PC-9 (cell line): ENCODE measurements around the gene ZNF124. TPM values are rescaled to one million over a fixed set of nuclear protein-coding genes. Genes with fewer than 3 reads are reported as not detected.
"Not testable (repeated sequence)": the region's sequence is repeated elsewhere in the genome, so short reads cannot be mapped to it uniquely, and the experiment has no call there.

ENCODE experiments used
- BruUV-seq: library from RNA; stranded (reverse); fragments of 400-500 nt; replicated peaks from 2 replicates; lab custom pipeline; 2021; lab: Mats Ljungman, UMichigan
- CTCF ChIA-PET: fragments of 300-600 bp; sonication (Branson Sonifier 250); formaldehyde crosslinking; loops from one replicate; lab custom pipeline; 2022; ENCODE audit warnings: antibody characterized with exemption; lab: Charles Lee
- POLR2A ChIA-PET: fragments of 300-600 bp; sonication (Branson Sonifier 250); formaldehyde crosslinking; loops from one replicate; lab custom pipeline; 2022; ENCODE audit warnings: antibody characterized with exemption; ENCODE audit not compliant: unreplicated experiment; lab: Charles Lee
- DNase-seq, 2 experiments: peaks; one replicate each; pipeline versions ENCODE4 v3.0.0 to v3.0.0-alpha.2; 2015 to 2022; ENCODE audit warnings: mixed read lengths in 1 of 2
- H2AFZ ChIP-seq: fragments of 200-600 bp; sonication (generic); 2 replicates; pipeline ENCODE4 v1.8.1; 2017; ENCODE audit warnings: antibody characterized with exemption
- H3F3A ChIP-seq: fragments of 200-600 bp; sonication (generic); 2 replicates; pipeline ENCODE4 v1.8.1; 2017; ENCODE audit warnings: antibody characterized with exemption, mild to moderate bottlenecking, low read depth; ENCODE audit not compliant: insufficient read depth
- H3K27ac ChIP-seq: fragments of 200-600 bp; sonication (generic); 2 replicates; pipeline ENCODE4 v1.6.1; 2016; ENCODE audit warnings: mixed run types
- H3K27me3 ChIP-seq: fragments of 200-600 bp; sonication (generic); 2 replicates; pipeline ENCODE4 v1.6.1; 2016; ENCODE audit warnings: low read depth, mixed run types; ENCODE audit not compliant: insufficient read depth
- H3K36me3 ChIP-seq: fragments of 200-600 bp; sonication (generic); 2 replicates; pipeline ENCODE4 v1.6.1; 2016; ENCODE audit warnings: low read depth, mixed run types
- H3K4me1 ChIP-seq: fragments of 200-600 bp; sonication (generic); replicated peaks from 2 replicates; pipeline ENCODE4 v1.6.1; 2016; ENCODE audit warnings: mixed run types; ENCODE audit not compliant: insufficient read depth
- H3K4me2 ChIP-seq: fragments of 200-600 bp; sonication (generic); 2 replicates; pipeline ENCODE4 v1.6.1; 2017; ENCODE audit warnings: mixed run types
- H3K4me3 ChIP-seq: fragments of 200-600 bp; sonication (generic); 2 replicates; pipeline ENCODE4 v1.6.1; 2016; ENCODE audit warnings: mixed run types
- H3K79me2 ChIP-seq: fragments of 200-600 bp; sonication (generic); 2 replicates; pipeline ENCODE4 v1.6.1; 2017; ENCODE audit warnings: low read depth, mixed run types
- H3K9me2 ChIP-seq: fragments of 200-600 bp; sonication (generic); 2 replicates; pipeline ENCODE4 v1.8.1; 2017; ENCODE audit warnings: mild to moderate bottlenecking; ENCODE audit not compliant: insufficient read depth
- H3K9me3 ChIP-seq: fragments of 200-600 bp; sonication (generic); 2 replicates; pipeline ENCODE4 v1.8.1; 2016; ENCODE audit warnings: low read depth; ENCODE audit not compliant: insufficient read depth
- H4K20me1 ChIP-seq: fragments of 200-600 bp; sonication (generic); 2 replicates; pipeline ENCODE4 v1.8.1; 2017; ENCODE audit not compliant: insufficient read depth
- EZH2 ChIP-seq: fragments of 200-600 bp; sonication (generic); IDR thresholded peaks from 2 replicates; pipeline ENCODE4 v1.8.0; 2017; ENCODE audit warnings: antibody characterized with exemption, low read depth
- intact Hi-C: fragments of 100-400 bp; cut with micrococcal nuclease; formaldehyde crosslinking; loops from one replicate; pipeline ENCODE4 v1.10.0; 2022; ENCODE audit not compliant: unreplicated experiment
- total RNA-seq: library from RNA; stranded (reverse); gene quantifications from 2 replicates; pipeline ENCODE4 v1.2.3, GENCODE V29; 2021
- TF ChIP-seq, protein P1 (sequence below): fragments of 200-600 bp; sonication (generic); conservative IDR thresholded peaks from 2 replicates; pipeline ENCODE4 v1.6.1; 2017; ENCODE audit warnings: mixed run types, antibody characterized with exemption, mild to moderate bottlenecking, moderate library complexity

The ZNF124 gene
- total RNA-seq, 1 experiment from 2014 or later, result 9.5 TPM

DNA sequence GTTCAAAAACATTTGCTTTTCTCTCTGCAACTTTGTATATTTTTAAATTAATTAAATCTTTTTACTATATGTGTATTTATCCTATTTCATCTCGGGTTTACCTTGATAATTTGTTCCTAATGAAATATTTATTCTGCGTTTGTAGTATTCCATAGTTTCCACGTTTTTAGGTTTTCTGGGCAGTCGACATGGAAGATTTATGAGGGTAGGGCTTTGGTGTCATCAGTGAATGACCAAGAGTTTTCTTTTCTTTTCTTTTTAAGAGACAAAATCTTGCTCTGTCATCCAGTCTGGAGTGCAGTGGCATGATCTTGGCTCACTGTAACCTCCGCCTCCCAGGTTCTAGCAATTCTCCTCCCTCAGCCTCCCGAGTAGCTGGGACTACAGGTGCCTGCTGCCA, 50.4 kb downstream of the ZNF124 start:
- no peaks in the 10 kb centered on the region for H3K79me2 ChIP-seq
- DNase-seq, result no peak
- no peaks in the 10 kb centered on the region for H3K36me3 ChIP-seq
- H3K27ac ChIP-seq, result no peak overlapping the region
- H3K4me3 ChIP-seq, result no peak overlapping the region
- no peaks in the 10 kb centered on the region for H3K4me1 ChIP-seq
- H3K9me3 ChIP-seq, result no peaks in the 10 kb centered on the region
- POLR2A ChIA-PET, result no interaction called here
- no peaks in the 10 kb centered on the region for H3K27me3 ChIP-seq
- H3K4me2 ChIP-seq, result no peak overlapping the region
- no TSS peak for BruUV-seq
- no peak for TF ChIP-seq EZH2
- TF ChIP-seq, protein P1, sequence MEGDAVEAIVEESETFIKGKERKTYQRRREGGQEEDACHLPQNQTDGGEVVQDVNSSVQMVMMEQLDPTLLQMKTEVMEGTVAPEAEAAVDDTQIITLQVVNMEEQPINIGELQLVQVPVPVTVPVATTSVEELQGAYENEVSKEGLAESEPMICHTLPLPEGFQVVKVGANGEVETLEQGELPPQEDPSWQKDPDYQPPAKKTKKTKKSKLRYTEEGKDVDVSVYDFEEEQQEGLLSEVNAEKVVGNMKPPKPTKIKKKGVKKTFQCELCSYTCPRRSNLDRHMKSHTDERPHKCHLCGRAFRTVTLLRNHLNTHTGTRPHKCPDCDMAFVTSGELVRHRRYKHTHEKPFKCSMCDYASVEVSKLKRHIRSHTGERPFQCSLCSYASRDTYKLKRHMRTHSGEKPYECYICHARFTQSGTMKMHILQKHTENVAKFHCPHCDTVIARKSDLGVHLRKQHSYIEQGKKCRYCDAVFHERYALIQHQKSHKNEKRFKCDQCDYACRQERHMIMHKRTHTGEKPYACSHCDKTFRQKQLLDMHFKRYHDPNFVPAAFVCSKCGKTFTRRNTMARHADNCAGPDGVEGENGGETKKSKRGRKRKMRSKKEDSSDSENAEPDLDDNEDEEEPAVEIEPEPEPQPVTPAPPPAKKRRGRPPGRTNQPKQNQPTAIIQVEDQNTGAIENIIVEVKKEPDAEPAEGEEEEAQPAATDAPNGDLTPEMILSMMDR, result no peak
- intact Hi-C loops, result no loop called here
- no peaks in the 10 kb centered on the region for H4K20me1 ChIP-seq
- no peak overlapping the region for H2AFZ ChIP-seq
- H3F3A ChIP-seq, result no peaks in the 10 kb centered on the region
- no peaks in the 10 kb centered on the region for H3K9me2 ChIP-seq
- CTCF ChIA-PET, result no interaction called here

DNA sequence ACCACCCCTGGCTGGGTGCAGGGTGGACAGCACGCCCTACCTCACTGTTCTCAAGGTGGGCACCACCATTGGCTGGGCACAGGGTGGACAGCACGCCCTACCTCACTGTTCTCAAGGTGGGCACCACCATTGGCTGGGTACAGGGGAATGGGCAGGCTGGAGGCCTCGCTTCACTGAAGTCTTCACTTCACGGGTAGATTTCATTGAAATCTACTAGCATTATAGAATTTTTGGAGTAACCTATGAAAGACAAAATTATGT, 51.5 kb downstream of the ZNF124 start:
- intact Hi-C loops, DNase-seq, H3K27ac ChIP-seq, H4K20me1 ChIP-seq, H3K27me3 ChIP-seq, CTCF ChIA-PET, H3K4me3 ChIP-seq, POLR2A ChIA-PET, H3K4me1 ChIP-seq, H3K36me3 ChIP-seq, H2AFZ ChIP-seq, BruUV-seq, H3K4me2 ChIP-seq, H3K9me3 ChIP-seq, H3K79me2 ChIP-seq, H3F3A ChIP-seq, H3K9me2 ChIP-seq: not testable (repeated sequence)

DNA sequence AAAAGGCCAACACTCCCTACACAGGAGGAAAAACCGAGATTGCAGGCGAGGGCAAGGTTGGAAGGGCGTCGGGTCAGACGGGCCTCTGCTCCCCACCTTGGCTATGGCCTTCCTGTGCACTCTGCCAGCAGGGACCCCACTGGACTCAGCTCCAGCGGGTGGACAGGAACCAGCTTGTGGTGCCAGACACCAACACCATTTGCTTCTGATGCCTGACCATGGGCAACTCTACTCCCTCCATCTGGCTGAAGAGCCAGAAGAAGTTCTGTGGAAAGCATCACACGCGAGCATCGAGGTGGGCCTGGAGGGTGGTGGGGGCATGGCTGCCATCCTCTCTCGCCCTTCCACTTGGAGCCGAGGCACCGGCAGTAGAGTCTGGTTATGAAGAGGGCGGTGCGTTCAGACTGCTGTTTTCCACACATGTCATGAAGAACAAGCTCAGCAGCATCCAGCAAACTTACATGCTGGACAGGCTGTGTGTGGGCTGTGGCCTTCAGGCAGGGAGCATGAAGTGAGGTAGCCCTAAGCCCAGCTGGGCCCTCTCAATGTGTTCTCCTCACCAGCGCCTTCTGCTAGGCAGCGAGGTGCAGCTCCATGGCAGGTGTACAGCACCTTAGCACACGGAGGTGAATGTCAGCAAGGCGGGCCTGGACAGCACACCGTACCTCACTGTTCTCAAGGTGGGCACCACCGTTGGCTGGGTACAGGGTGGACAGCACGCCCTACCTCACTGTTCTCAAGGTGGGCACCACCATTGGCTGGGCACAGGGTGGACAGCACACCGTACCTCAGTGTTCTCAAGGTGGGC, 52.0 kb downstream of the ZNF124 start:
- ChIA-PET POLR2A (no interaction called here), CTCF (no interaction called here)
- H3K79me2 ChIP-seq, result no peaks in the 10 kb centered on the region
- BruUV-seq, result no TSS peak
- DNase-seq, result no peak
- no peaks in the 10 kb centered on the region for H3K36me3 ChIP-seq
- no peaks in the 10 kb centered on the region for H3K9me3 ChIP-seq
- no peaks in the 10 kb centered on the region for H3K9me2 ChIP-seq
- intact Hi-C loops, result no loop called here
- H4K20me1 ChIP-seq, result no peaks in the 10 kb centered on the region
- no peaks in the 10 kb centered on the region for H3K4me1 ChIP-seq
- H3K27me3 ChIP-seq, result no peaks in the 10 kb centered on the region
- TF ChIP-seq, protein P1, result no peak
- no peak for TF ChIP-seq EZH2
- no peak overlapping the region for H3K4me3 ChIP-seq
- H3K27ac ChIP-seq, result no peak overlapping the region
- H3K4me2 ChIP-seq, result no peak overlapping the region
- no peak overlapping the region for H2AFZ ChIP-seq
- no peaks in the 10 kb centered on the region for H3F3A ChIP-seq

DNA sequence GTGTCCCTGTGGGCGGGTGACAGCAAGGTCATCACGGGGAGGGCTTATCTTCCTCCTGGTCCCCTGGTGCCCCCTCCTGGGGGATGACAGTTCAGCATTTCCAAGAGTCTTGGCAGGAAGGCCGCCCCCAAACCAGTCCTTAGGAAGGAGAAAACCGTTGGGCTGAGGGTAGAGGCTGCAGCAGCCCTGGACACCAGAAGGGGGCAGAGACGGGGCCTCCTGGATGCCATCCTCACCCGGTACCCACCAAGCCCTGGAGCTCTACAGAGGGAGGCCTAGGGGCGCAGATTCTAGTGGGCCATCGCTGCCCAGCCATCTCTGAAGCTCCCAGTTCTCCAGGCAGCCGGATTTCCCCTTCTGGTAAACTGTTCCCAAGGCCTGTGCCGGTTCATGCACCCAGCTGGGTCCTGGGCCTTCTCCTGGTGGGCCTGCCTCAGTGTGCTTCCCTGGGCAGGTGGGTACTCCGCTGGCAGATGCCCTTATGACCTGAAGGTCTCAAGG, 52.8 kb downstream of the ZNF124 start:
- H3K27ac ChIP-seq, result no peak overlapping the region
- H3K9me3 ChIP-seq, result no peaks in the 10 kb centered on the region
- DNase-seq, result peak in 1 of 2 experiments; percentile 21
- H3K36me3 ChIP-seq, result no peaks in the 10 kb centered on the region
- H3K4me3 ChIP-seq, result no peak overlapping the region
- no peaks in the 10 kb centered on the region for H3K79me2 ChIP-seq
- no peak for TF ChIP-seq EZH2
- TF ChIP-seq, protein P1, result no peak
- H3K4me1 ChIP-seq, result no peaks in the 10 kb centered on the region
- no peak overlapping the region for H3K4me2 ChIP-seq
- H3F3A ChIP-seq, result no peaks in the 10 kb centered on the region
- no peak overlapping the region for H2AFZ ChIP-seq
- H3K9me2 ChIP-seq, result no peaks in the 10 kb centered on the region
- ChIA-PET CTCF (no interaction called here), POLR2A (no interaction called here)
- intact Hi-C loops, result no loop called here
- H3K27me3 ChIP-seq, result no peaks in the 10 kb centered on the region
- BruUV-seq, result no TSS peak
- no peaks in the 10 kb centered on the region for H4K20me1 ChIP-seq
